HPDE6-E6E7 (cell line): ENCODE measurements around the gene SAFB.
A peak's percentile ranks its signal among the peaks of the same experiment; 100 is the strongest.
"Not testable (repeated sequence)": the region's sequence is repeated elsewhere in the genome, so short reads cannot be mapped to it uniquely, and the experiment has no call there.

ENCODE experiments used
- DNase-seq: peaks from one replicate; pipeline ENCODE4 v3.0.0; 2011; ENCODE audit warnings: missing footprints; ENCODE audit errors: extremely low spot score

SAFB gene

GRCh38 chr19:5684694-5685430 is 62.0 kb downstream of the SAFB start:
- DNase-seq, result no peak

- DNase-seq, result no peak
Observed at GRCh38 chr19:5686326-5686646, 63.4 kb downstream of the SAFB start.

GRCh38 chr19:5686647-5687359 is 63.9 kb downstream of the SAFB start:
- DNase-seq, result peak; percentile 79

DNA sequence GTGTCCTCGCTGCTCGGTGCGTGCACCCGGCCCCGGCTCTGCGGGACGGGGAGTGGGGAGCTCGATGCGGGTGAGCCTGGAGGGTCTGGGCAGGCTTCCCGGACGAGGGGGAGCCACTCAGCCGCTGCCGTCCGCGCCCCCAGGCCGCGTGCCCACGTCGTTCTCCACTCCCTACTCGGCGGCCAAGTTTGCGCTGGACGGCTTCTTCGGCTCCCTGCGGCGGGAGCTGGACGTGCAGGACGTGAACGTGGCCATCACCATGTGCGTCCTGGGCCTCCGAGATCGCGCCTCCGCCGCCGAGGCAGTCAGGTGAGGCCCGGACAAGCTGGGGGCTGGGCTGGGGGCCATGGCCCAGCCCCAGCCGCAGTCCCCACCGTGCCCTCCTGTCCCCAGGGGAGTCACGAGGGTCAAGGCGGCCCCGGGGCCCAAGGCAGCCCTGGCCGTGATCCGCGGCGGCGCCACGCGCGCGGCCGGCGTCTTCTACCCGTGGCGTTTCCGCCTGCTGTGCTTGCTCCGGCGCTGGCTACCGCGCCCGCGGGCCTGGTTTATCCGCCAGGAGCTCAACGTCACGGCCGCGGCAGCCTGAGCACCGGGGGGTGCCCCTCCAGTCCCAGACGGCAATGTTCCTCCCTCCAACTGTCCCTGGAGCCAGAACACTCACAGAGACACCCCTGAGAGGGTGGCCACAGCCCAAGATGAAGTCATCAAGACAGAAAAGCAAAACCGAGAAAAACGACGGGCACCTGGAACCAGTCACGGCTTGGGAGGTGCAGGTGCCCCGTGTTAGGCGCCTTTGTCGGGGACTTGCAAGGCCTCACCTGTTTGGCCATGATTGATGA is 64.7 kb downstream of the SAFB start:
- no peak for DNase-seq

GRCh38 chr19:5688262-5688881 is 65.5 kb downstream of the SAFB start:
- DNase-seq, result not testable (repeated sequence)

- DNase-seq, result peak; percentile 91
Observed at GRCh38 chr19:5690125-5690954, 67.5 kb downstream of the SAFB start, which contains the start of gene RPL36. Gene RPL36 (plus strand): TSS chr19:5690295. CDS start chr19:5690508, 213 bp downstream.

- no peak for DNase-seq
Observed at GRCh38 chr19:5690955-5691821, 68.3 kb downstream of the SAFB start.

DNA sequence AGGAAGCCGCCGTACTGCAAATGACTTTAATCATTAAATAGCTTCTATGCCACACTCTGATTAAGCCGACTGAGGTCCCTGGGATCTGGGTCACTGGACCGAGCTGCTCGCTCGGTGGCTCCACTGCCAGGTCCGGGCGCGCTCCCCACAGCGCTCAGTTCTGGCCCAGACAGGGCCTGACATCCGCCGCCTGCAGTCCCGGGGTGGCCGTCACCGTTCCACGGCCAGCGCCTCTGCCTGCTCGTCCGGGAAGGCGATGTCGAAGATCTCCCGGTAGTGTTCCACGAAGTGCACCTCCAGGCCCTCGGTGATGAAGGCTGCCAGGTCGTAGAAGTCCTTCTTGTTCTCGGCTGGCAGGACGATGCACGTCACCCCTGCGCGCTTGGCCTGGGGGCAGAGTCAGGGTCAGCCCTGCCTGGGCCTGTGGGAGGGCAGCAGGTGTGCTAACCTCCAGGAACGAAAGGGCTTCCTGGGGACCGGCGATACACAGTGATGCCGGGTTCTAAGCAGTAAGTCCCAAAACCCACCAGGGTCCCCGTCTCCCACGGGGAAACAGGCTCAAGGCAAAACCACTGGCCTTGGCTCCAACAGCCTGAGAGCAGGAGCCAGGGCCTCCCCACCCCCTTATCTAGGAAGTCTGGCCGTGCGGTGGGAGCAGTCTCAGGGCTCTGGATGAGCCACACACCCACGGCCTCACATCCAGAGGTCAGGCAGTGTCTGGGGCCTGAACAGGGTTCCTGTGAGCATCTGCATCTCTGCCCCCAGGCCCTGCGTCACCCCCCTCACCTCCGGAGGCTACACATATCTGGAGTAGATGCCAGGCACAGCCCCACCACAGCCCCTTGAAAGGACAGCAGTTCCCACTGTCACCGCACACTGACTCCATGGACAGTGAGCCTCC is 69.2 kb downstream of the SAFB start:
- no peak for DNase-seq

DNA sequence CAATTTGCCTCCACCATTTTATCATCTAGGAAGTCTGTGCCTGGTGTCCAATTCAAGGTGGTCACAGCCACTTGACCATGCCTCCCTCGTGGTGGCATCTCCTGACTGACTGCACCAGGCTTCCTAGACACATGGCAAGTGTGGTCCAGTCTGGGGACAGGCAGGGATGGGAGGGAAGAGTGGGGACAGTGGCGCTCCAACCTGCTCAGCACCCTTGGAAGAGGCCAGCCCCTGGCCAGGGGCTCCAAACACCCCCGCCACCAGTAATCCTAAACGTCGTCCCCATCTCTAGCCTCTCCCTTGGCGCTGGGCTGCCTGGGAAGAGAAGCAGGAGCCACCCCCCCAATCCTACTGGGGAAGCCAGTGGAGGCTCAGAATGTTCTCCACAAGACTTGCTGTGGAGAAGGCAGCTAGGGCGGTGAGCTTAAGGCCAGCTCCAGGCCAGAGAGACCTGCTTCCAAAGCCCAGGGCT is 69.9 kb downstream of the SAFB start:
- DNase-seq, result no peak

DNA sequence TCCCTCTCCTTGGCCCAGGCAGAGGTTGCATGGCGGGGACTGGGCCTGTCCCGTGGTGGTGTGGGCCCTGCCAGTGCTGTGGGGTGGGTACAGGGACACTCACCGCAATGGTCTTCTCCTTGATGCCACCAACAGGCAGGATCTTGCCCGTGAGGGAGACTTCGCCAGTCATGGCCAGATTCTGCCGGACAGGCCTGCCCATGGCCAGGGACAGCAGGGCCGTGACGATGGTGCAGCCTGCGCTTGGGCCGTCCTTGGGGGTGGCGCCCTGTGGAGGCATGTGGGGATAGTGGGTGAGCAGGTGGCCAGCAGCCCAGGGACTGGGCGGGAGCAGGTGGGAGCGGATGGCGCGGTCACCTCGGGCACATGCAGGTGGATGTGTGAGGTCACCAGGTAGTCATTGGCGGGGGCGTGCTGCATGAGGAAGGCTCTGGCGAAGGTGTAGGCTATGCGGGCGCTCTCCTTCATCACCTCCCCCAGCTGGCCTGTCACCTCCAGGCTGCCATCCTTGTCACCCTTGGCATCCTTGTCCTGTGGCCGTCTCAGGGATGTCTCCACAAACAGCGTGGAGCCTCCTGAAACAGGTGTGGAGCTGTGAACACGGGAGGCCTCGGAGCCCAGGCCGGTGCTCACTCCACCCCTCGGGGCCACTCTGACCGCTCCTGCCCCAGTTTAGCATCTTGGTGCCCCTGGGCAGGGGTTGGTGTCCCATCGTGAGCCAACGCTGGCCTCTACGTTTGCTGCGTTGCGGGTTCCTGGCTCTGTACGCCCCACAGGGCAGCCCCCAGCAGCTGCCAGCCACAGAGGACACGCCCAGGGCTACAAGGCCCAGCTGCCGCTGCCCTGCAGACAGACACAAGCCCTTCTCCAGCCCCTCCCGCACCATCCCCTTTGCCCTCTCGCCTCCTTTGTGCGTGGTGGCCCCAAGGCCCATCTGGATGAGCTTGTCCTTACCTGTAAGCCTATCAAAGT is 70.6 kb downstream of the SAFB start:
- DNase-seq, result no peak

GRCh38 chr19:5694167-5694955 is 71.5 kb downstream of the SAFB start:
- no peak for DNase-seq

- no peak for DNase-seq
Observed at GRCh38 chr19:5694956-5695648, 72.2 kb downstream of the SAFB start.

GRCh38 chr19:5695649-5696195 is 72.8 kb downstream of the SAFB start:
- no peak for DNase-seq

DNA sequence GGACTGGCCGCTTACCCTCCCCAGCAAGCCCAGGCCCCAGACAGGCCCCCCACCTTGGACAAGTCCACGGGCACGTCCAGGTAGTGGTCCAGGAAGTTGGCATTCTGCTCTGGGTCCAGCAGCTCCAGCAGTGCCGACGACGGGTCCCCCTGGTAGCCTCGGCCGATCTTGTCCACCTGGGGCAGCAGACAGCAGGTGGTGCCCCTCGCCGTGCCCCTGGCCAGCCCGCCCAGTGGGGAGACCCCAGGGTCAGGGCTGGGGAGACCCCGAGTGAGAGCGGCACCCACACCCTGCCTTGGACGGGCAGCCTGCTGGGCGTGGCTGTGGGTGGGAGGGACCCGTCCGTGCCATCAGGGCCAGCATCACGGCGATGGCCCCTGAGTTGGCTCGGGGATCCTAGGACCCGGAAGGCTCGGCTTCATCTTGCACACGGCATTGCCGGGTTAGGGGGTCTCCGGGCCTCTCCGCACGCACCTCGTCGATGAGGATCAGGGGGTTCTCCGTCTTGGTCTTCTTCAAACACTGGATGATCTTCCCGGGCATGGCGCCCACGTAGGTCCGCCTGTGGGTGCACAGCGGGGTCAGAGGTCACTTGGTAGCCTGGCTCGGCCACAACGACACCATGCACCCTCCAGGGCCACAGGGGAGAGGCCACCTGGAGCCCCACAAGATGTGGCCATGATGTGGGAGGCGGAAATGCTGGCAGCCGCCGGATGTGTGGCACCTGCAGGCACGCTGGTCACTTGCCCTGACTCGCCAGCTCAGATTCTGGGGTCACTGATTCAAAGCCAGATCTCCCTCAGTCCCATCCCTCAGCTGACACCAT is 73.5 kb downstream of the SAFB start:
- no peak for DNase-seq
